OCI-M2 (cell line): ENCODE measurements around the gene HRH1.
"Not testable (repeated sequence)": the region's sequence is repeated elsewhere in the genome, so short reads cannot be mapped to it uniquely, and the experiment has no call there.

ENCODE experiments used
- DNase-seq: peaks from one replicate; lab custom pipeline; 2025; ENCODE audit not compliant: unreplicated experiment; lab: John Stamatoyannopoulos, UW

The HRH1 gene

DNA sequence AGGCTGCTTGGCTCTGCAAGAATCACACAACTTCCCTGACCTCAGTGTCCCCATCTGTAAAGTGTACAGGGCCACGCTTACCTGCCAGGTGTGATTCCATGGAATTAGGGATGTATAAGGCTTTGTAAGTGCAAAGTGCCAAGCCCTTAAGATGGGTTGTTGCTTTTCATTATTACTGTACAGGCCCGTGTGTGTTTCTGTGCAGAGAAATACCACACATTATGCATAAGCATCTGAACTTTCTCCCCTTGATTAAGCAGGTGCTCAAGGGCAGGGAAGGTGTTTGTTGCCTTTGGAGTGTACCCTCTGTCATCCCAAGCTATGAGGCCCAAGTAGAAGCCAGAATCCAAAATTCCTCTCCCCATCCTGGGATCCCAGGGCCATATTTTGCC lies 13.6 kb upstream of the HRH1 start:
- no peak for DNase-seq

DNA sequence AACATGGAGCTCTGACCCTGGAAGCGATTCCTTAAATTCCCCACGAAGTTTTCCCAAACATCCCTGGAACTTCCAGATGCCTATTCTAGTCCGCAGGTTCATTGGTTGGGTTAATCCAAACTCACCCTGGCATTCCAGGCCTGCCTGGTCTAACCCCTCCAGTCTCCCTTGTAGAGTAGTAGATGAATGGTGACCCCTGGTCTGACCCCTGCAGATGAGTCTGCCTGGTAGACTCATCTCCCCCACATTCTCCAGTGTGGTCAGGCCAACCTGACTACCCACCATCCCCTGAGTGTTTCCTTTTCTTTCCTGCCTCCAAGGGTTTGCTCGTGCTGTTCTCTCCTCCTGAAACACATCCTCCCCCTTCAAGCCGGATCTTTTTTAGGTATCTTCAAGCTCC lies 10.8 kb upstream of the HRH1 start:
- DNase-seq: no peak

DNA sequence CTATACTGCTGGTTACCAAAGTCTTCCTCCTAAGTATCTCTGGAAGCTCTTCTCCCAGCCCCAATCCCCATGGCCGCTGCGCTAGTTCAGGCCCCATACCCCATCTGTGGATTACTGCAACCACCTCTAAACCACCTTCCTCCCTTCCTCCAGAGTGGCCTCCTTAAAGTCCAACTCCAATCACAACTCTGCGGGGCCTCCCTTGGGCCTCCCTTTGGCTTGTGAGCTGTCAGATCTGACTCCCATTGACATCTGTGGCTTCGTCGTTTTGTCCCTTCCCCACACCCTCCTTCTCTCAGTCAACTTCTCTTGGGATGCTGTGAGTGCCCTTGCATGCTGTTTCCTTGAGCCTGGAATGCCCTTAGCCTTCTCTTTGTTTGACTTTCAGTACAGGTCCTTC lies 9.3 kb upstream of the HRH1 start:
- no peak for DNase-seq

DNA sequence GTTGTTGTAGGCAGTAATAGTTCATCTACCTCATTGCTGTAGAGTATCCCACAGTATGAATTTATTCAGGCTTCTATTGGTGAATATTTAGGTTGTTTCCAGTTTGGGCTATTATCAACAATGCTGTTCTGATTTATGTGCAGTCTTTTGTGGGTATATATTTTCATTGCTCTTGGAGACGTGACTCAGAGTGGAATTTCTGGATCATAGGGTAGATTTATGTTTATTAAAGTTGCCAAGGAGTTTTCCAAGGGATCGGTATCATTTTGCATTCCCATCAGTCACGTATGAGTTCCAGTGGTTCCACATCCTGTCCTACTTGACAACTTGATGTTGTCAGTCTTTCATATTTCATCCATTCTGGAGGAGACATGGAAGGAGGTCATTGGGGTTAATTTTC lies 8.4 kb upstream of the HRH1 start:
- no peak for DNase-seq

DNA sequence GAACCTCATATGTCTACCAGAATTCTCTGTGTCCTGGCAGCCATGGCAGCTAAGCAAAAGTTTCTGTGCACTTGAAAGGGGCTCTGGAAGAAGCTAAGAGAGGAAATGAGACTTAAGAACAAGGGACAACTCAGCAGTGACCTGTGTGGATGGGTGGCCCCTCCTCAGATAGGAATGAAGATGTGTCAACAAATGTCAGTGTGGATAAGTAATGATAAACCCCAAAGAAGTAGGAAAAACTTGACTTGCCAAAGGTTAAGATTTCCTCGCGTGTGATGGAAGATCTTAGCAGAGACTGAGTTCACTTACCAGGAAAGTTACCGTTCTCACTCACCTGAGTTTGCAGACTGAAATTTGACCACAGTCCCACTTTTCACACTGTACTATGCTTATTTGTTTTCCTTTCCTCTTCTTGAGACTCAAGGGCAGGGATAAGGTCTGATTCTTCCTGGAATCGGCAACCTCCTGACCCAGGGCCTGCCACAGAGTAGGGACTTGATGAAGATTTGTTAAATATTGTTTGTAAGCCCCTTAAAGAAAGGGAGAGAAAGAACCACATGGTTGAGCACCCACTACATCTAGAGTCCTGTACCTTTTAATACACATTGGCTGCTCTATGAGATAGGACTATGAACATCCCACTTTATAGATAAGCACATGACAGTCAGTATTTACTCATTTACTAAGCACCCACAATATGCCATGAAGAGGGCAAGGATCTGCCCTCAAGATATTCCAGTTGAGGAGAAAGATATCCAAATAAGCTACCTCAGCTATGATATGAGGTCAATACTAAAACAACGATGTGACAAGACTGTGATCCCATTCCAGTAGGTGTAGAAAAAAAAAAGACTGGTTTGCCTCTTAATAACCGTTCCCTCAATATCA lies 7.3 kb upstream of the HRH1 start:
- DNase-seq: no peak

DNA sequence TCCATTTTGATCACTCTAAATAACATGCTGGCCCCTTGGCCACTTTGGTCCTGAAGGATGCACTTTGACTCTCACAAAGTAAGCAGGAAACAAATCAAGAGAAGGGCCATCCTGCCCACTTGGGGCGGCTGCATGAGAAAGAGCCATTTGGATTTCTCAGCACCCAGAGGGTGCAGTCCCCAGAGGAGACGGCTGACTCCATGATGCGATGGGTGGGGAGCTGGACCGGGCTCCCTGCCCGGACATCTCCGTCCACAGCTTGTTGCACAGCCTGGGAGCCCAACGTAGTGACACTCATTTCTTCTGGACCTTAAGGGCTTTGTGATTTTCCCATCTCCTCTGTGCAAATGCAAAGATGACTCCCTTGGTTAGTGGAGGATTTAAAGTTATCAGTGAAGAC lies 4.0 kb upstream of the HRH1 start:
- no peak for DNase-seq

DNA sequence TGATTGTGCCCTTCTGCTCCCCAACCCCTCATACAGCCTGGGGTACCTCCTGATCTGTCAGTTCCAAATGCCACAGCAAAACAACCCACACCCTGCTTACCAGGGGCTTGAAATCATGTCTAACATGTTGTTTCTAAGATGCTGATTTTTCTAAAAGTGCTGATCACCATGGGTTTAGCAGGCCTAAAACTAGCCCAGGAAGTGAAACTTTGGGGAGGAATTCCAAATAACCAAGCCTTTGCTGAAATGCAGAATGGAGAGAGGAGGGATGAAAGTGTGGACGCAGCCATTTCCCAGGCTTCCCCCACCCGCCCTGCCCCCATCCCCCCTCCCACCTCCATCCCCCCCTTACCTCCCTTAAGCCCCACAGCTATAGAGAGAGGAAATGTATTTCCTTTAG lies 2.0 kb upstream of the HRH1 start:
- DNase-seq: no peak

DNA sequence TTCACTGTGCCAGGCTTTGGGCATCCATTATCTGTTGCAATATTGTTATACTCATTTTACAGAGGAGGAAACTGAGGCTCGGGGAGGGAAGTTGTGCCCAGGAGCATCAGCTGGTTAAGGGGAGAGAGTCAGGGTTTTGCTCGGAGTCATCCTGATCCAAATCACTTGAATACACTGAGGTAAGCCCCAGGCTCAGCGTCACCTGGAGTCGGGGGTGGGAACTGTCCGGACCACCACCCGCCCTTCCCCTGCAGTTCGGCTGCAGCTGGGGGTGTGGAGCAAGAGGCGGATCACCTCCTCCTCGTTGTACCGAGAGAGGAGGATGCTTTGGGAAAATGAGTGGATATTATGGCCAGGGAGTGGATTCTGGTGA lies 646 bp downstream of the HRH1 start:
- no peak for DNase-seq

DNA sequence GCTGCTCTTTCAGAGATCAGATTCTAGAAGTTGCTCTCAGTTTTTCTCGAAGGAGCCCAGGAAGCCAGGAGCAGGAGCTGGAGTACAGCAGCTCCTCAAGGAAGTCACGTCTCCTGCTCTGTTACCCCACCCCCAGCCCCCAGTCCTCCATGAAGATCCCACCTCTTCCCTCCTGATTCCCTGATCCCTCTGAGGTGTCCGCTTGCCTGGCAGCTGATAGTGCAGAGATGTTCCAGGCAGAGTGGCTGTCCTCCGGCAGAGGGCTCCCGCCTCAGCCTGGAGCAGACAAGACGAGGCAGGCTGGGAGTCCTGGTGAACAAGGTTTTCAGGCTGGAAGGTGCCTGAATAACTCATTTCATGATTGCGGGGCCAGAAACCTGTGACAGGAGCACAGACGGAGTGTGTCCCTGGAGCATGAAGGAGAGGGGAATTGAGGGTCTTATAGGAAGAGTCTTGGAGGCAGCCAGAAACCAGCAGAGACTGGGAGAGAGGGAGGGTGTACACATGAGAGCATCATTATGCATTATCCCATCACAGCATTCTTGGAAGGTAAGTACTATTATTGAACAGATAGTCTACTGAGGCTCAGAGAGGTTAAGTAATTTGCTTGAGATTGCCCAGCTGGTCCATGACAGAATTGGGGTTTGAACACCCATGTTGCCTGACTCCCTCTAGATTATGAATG lies 1.2 kb downstream of the HRH1 start:
- no peak for DNase-seq

DNA sequence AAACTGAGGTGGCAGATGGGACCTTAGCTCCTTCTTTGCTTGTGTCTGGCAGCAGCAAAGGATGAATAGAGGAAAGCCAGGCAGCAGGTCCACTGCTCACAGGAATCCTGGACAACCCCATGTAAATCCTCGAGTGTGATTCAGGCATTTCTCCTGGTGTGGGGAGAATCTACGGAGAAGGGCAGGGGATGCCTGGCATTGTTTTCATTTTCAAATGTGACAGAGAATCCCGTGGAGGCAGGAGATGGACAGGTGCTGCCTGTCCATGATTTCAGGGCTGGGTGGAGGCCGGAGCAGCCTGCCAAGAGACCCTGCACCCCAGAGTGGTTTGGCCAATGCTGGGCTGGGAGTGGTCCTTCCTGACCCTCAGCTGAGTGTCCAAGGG lies 1.7 kb downstream of the HRH1 start:
- no peak for DNase-seq

DNA sequence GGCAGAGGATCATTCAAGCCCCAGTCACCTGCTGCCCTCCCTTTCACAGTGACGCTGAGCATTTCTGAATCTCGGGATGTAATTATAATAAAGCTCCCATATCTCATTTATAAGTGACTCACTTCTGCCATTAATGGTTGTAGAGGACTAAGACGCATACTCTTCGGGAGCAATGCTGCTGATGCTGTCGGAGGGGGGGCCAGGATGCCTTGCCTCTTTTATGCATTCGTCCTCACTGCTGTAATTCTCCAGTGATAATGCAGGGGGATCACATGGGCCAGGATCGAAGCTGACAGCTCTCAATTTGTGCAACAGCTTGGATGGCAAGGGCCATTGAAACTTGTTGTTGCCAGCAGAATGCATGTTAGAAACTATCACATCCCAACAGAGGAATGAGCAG lies 3.1 kb downstream of the HRH1 start:
- DNase-seq: no peak

DNA sequence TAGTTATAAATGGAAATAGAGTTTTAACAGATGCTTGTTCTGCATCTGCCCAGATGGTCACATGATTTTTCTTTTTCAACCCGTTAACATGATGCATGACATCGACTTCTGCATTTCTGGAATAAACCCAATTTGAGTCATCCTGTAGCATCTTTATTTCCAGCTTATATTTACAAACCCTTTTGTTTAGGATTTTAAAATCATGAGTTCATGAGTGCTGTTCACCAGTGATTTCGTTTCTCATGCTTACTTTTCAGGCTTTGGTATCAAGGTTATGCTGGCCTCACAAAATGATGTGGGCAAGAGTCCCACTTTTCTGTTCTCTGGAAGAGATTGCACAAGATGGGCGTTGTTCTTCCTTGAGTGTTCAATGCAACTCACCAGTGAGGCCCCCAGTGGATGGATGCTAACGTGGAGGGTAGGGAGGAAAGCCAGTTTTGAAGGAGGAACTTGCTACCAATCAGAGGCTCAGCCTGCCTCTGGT lies 5.2 kb downstream of the HRH1 start:
- DNase-seq: no peak

DNA sequence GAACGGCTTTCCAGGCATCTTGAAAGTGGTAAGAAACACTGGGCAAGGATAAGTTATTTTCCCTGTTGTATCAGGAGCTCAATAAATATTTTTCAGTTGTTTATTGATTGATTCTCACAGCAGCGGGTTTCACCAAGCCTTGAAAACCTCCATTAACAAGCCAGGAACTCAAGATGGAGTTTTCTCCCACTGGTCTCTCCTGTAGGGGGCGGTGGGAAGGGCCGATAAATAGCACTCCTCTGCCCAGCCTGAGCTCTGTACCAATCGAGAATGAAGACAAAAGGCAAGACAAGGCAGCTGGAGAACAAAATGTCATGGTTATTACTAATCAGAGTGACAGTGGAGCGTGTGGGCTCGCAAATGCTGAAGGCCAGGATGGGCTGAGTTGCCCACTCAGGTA lies 7.4 kb downstream of the HRH1 start:
- no peak for DNase-seq

DNA sequence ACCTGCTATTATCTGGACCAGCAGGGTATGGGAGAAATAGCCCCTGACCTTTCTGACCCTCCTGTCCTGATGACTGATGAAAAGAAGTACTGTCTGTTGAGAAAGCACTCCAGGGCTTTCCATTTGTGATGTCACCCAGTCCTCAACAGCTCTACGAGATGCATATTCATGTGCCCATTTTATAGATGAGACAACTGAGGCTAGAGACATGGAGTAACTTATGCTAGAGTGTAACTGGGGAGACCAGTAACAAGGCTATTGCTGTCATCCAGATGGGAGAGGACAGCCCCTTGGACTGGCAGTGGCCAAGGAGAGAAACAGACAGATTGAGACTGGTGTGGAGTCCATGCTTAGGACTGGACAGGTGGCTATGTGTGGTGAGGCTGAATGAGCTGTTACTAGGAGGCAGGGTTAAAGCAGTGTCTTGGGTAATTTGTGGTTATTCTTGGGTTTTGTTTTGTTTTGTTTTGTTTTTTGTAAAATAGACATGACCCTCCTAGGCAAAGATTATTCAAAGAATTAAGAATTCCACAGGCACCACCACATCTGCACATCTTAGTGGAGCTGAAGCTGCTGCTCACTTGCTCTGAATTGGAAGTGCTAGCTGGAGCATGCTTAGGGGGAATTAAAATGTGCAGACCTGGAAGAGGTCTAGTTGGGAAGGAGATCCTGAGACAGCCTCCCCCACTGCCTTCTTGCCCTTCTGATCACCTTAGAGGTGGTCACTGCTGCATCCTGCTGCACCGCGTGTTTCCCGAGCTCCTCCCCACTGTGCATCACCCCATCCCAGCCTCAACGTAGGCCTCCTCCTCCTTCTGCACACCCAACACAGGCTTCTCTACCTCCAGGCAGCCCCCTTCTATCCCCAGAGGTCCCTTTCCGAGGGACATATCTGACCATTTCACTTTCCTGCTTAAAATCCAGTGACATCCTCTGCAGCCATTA lies 8.4 kb downstream of the HRH1 start:
- no peak for DNase-seq

DNA sequence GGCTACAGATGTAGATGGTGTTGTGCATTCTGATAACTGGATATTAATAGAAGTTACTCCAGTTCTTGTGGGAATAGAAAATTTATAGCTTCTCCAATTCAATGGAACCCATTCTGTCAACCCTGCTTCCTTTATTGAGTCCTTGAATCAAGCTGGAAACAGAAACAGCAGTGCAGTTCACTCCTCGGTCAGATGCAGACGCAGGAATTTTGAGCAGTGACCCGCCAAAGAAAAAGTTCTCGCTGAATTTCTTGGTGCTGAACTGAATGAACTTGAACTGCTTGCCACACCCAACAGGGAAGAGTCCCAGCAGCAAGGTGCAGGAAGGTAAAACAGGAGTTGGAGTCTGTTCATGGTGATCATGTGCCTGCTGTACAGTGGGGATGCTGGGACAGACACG lies 10.3 kb downstream of the HRH1 start:
- no peak for DNase-seq

DNA sequence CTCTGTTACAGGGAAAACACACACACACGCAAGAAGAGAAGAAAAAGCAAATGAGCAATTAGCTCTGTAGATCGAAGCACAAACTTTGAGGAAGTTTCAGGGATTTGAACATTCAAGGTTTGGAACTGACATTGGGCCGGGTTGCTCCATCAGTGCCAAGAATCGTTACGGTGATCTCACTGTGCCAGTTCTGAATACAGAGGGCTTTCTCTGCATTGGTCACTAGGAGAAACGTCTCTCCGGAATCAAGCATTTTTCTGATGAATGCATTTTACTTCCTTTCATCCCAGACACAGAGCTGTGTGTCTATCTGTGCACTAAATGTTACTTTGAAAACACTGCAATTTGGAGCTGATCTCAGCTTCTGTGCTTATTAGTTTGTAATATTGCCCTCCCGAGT lies 11.2 kb downstream of the HRH1 start:
- no peak for DNase-seq

DNA sequence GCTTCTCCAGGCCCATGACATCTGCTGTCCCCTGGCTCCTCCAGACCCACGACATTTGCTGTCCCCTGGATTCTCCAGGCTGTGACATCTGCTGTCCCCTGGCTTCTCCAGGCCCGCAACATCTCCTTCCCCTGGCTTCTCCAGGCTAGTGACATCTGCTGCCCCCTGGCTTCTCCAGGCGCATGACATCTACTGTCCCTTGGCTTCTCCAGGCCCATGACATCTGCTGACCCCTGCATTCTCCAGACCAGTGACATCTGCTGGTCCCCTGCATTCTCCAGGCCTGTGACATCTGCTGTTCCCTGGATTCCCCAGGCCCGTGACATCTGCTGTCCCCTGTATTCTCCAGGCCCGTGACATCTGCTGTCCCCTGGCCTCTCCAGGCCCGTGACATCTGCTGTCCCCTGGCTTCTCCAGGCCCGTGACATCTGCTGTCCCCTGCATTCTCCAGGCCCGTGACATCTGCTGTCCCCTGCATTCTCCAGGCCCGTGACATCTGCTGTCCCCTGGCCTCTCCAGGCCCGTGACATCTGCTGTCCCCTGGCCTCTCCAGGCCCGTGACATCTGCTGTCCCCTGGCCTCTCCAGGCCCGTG lies 12.6 kb downstream of the HRH1 start:
- not testable (repeated sequence) for DNase-seq

DNA sequence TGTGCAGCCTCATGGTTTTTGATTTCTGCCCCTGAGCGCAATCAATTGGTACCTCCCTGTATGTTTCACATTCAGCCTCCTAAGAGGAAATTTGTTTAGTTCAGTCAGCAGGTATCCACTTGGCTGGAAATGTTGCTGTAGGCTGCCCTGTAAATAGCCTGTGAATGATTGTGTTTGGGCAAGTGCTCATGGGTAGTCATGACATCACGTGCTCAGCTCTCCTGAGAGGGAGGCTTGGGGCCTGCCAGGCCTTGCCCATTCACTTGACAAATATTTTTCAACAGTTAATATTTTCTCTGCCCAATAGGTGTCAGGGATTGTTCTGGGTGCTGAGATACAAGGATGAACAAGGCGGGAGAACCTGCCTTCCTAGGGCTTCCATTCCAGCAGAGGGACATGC lies 13.3 kb downstream of the HRH1 start:
- DNase-seq: no peak

DNA sequence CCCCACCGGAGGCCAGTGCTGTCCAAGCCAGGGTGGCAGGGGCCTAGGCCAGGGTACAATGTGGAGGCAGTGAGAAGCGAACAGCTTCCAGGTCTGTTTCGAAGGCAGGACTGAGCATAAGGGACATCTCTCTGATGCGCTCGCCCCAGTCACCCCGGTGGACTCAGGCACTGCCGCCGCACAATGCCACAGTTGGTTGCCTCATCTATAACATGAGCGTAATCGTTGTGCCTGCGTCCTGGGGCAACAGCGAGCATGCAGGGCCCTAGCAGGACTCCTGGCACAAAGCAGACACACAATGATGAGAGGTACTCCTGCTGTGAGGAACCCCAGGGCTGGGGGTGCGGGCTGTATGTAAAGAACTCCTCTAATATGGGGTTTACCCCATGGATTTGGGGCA lies 14.1 kb downstream of the HRH1 start:
- DNase-seq: no peak

DNA sequence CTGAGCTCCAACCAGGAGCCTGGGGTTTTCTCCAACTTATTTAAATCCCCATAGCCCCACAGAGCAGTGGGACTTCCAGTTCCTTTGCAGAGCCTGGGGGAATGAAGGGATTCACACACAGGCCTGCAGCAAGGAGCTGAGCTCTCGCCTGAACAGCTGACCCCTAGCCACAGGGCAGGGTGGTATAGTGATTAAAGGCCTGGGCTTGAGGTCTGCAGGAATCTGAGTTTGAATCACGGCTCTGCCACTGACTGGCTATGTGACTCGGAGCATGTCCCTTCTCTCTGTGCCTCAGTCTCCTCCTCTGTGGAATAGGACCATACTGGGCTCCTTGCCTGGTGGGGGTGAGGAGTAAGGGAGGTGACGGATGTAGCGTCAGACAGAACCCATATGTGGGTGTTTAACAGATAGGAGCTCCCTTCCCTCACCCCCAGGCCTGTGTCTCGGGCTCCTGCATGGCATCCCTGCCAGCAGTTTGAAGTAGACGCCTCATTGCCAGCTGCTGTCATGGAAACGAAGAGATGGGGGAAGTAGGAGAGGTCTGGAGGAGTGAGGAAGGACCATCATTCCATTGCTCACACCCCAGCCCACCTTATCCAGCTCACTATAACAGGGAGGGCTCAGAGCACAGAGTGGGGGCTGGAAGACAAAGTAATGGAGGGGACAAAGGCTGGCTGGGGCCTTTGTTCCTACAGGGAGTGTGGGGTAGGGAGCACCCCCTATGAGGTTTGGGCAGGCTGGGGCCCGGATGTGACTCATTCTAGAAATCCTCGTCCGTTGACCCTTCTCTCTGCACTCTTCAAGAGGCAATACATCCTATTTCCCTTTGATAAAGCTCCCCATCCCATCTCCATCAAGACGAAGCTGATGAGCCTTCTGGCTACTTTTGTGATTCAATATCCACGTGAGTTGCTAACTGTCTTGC lies 14.8 kb downstream of the HRH1 start:
- DNase-seq: no peak
